ENCODE data around the gene PRKAG2.
"Not testable (repeated sequence)": the region's sequence is repeated elsewhere in the genome, so short reads cannot be mapped to it uniquely, and the experiment has no call there.

PRKAG2 gene

DNA sequence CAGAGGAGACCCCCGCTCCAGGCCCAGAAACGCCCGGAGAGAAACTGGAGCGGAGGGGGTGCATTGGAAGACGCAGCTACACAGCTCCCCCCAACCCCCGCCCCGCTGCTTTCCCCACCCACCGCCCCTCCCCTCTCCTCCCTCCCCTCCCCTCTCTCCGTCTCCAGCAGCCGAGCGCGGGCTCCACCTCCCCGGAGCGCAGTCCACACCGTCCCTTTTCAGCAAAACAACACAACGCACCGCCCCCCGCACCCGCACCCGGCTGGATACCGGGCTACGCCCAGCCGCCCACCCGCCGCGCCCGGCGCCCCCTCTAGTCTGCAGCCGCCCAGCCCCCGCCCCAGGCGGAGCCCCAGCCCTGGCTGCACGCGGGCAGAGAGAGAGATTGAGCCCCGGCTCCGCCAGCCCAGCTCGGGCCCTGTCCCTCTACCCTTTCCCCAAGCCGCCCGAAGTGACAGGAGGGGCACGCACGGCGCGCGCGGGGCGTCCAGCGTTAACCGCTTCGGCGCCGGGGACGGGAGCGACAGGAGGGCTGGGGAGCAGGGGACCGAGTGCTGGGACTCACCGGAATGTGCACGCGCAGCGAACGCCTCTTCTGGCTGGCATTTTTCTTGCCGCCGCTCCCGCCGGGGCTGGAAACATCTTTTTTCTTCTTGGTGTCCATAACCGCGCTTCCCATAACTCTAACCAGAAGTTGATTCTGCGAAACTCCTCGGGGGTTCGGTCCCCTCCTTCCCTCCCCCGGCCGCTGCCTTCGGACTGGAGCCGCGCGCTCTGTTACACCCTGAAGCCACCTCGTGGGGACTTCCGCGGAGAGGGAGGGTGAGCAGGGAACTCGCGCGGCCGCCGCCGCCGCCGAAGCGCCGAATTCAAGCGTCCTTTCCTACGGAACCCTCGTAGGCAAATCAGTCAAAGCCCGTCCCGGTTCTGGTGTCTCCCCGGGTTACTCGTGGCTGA, 695 bp downstream of the PRKAG2 start:
- no peaks in the 10 kb centered on the region for H3K79me2 ChIP-seq (ENCODE audit: low read length)
- H2AFZ ChIP-seq (ENCODE audit: low read depth, low read length) = peak overlapping the region; percentile 85; the same call in 1 of the 2 replicates
- TF ChIP-seq, protein P1, sequence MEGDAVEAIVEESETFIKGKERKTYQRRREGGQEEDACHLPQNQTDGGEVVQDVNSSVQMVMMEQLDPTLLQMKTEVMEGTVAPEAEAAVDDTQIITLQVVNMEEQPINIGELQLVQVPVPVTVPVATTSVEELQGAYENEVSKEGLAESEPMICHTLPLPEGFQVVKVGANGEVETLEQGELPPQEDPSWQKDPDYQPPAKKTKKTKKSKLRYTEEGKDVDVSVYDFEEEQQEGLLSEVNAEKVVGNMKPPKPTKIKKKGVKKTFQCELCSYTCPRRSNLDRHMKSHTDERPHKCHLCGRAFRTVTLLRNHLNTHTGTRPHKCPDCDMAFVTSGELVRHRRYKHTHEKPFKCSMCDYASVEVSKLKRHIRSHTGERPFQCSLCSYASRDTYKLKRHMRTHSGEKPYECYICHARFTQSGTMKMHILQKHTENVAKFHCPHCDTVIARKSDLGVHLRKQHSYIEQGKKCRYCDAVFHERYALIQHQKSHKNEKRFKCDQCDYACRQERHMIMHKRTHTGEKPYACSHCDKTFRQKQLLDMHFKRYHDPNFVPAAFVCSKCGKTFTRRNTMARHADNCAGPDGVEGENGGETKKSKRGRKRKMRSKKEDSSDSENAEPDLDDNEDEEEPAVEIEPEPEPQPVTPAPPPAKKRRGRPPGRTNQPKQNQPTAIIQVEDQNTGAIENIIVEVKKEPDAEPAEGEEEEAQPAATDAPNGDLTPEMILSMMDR (IDR thresholded peaks at IDR 0.05; ENCODE audit: low read depth, low read length) = no peak
- TF ChIP-seq EZH2phosphoT487 (IDR thresholded peaks at IDR 0.05; ENCODE audit: low read depth) = no peak
- H3K4me3 ChIP-seq (ENCODE audit: low read length) = peak overlapping the region; percentile 87
- no peaks in the 10 kb centered on the region for H3K4me1 ChIP-seq (ENCODE audit: low read length)
- H3K4me2 ChIP-seq (ENCODE audit: low read length) = peak overlapping the region; percentile 89
- no peaks in the 10 kb centered on the region for H3K9me3 ChIP-seq (ENCODE audit: insufficient read depth, low read length)
- no peak overlapping the region for H3K27ac ChIP-seq (ENCODE audit: low read length)
- no peaks in the 10 kb centered on the region for H3K36me3 ChIP-seq (replicated peaks; ENCODE audit: low read depth, low read length)
- no peaks in the 10 kb centered on the region; the same call in 1 of the 2 replicates for H3K27me3 ChIP-seq (ENCODE audit: low read depth, low read length)
- no peaks in the 10 kb centered on the region for H4K20me1 ChIP-seq (ENCODE audit: insufficient read depth, low read length)
- peak overlapping the region; percentile 48 for H3K9ac ChIP-seq (ENCODE audit: low read length)

DNA sequence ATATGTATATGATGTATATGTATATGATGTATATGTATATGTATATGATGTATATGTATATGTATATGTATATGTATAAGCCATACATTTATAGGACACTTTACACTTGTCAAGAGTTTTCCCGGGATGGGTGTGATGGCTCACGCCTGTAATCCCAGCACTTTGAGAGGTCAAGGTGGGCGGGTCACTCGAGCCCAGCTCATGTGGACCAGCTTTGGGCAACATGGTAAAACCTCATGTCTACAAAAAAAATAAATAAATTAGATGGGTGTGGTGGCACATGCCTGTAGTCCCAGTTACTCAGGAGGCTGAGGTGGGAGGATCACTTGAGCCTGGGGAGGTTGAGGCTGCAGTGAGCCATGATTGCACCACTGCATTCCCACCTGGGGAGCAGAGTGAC, 2.4 kb downstream of the PRKAG2 start:
- not testable (repeated sequence) for H3K4me2 ChIP-seq (ENCODE audit: low read length); H3K4me1 ChIP-seq (ENCODE audit: low read length); H3K27ac ChIP-seq (ENCODE audit: low read length); H3K4me3 ChIP-seq (ENCODE audit: low read length); H3K9me3 ChIP-seq (ENCODE audit: insufficient read depth, low read length); H3K9ac ChIP-seq (ENCODE audit: low read length); H3K79me2 ChIP-seq (ENCODE audit: low read length); H3K27me3 ChIP-seq (ENCODE audit: low read depth, low read length); H2AFZ ChIP-seq (ENCODE audit: low read depth, low read length); H4K20me1 ChIP-seq (ENCODE audit: insufficient read depth, low read length); H3K36me3 ChIP-seq (replicated peaks; ENCODE audit: low read depth, low read length)

DNA sequence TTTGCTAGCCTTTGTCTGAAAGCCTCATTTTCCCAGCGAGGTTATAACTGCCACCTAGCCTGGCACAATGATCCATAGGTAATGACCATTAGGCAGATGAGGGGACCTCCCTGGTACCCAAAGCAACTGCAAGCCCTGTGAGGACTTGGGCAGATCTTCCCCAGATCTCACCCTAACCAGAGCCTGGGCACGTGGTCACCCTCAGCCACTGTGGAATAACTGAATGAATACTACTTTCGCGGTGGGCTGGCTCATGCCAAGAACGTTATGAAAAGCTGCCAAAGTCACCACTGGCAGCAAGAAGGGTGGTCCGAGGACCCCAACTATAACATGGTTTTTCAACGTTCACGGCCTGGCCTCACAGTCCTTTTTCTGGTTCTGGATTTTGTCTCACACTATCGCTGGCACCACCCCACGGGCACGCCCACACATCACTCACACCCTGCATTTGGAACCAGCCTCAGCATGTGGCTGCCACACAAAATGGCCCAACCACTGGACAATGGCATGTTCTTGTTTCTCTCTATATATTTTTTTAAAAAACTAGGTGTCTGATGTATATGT, 3.4 kb downstream of the PRKAG2 start:
- Histone ChIP-seq H3K4me1 (ENCODE audit: low read length) (no peaks in the 10 kb centered on the region), H3K9ac (ENCODE audit: low read length) (no peak overlapping the region), H3K27me3 (ENCODE audit: low read depth, low read length) (no peaks in the 10 kb centered on the region; the same call in 1 of the 2 replicates), H3K9me3 (ENCODE audit: insufficient read depth, low read length) (no peaks in the 10 kb centered on the region), H3K4me3 (ENCODE audit: low read length) (no peak overlapping the region), H3K36me3 (replicated peaks; ENCODE audit: low read depth, low read length) (no peaks in the 10 kb centered on the region), H3K27ac (ENCODE audit: low read length) (no peak overlapping the region), H3K4me2 (ENCODE audit: low read length) (no peak overlapping the region), H4K20me1 (ENCODE audit: insufficient read depth, low read length) (no peaks in the 10 kb centered on the region), H3K79me2 (ENCODE audit: low read length) (no peaks in the 10 kb centered on the region), H2AFZ (ENCODE audit: low read depth, low read length) (no peak overlapping the region)
- TF ChIP-seq EZH2phosphoT487 (IDR thresholded peaks at IDR 0.05; ENCODE audit: low read depth) = no peak
- TF ChIP-seq, protein P1 (IDR thresholded peaks at IDR 0.05; ENCODE audit: low read depth, low read length) = no peak

DNA sequence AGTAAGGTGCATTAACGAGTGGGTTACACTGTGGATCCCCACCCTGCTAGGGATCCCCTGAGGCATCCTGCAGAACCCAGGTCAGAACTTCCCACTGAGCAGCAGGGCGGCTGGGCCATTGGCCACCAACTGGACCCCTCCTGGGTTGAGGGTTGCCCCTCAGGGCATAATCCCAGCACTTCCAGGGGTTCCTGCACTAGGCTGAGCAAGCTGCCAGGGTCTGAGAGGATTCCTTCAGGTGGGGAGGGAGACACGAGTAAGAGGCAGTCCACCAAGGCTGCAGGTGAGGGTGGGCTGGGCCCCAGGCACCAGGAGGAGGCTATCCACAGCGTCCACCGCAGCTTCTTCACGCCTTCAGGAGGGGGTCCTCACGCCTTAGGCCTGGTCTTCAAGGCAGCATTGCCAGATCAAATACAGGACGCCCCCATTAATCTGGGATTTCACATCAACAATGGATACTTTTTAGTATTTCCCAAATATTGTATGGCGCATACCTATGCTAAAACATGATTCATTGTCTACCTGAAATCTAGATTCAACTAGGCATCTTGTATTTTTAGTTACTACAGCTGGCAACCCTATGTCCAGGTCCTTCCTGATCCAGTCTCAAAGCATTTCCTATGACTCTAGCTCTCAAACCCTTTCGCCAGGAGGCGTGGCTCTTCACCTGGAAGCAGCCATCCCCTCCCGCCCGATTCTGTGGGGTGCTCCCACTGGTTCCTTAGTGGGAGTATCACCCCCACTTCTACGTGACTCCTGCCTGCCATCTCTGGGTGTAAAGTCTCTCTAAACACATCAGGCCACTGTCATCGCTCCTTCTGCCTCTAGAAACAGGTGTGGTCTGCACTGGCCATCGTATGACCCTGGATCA, 4.1 kb downstream of the PRKAG2 start:
- no peaks in the 10 kb centered on the region for H3K27me3 ChIP-seq (ENCODE audit: low read depth, low read length)
- H3K4me1 ChIP-seq (ENCODE audit: low read length) = no peaks in the 10 kb centered on the region
- no peaks in the 10 kb centered on the region for H3K9me3 ChIP-seq (ENCODE audit: insufficient read depth, low read length)
- no peak overlapping the region for H3K4me2 ChIP-seq (ENCODE audit: low read length)
- no peak overlapping the region for H3K27ac ChIP-seq (ENCODE audit: low read length)
- no peak overlapping the region for H3K4me3 ChIP-seq (ENCODE audit: low read length)
- no peaks in the 10 kb centered on the region for H3K79me2 ChIP-seq (ENCODE audit: low read length)
- no peak overlapping the region for H3K9ac ChIP-seq (ENCODE audit: low read length)
- no peaks in the 10 kb centered on the region for H4K20me1 ChIP-seq (ENCODE audit: insufficient read depth, low read length)
- no peaks in the 10 kb centered on the region for H3K36me3 ChIP-seq (replicated peaks; ENCODE audit: low read depth, low read length)
- H2AFZ ChIP-seq (ENCODE audit: low read depth, low read length) = no peak overlapping the region
- TF ChIP-seq, protein P1 (IDR thresholded peaks at IDR 0.05; ENCODE audit: low read depth, low read length) = no peak
- TF ChIP-seq EZH2phosphoT487 (IDR thresholded peaks at IDR 0.05; ENCODE audit: low read depth) = no peak
